Stimulated activated CD8-positive, alpha-beta memory T cell treated with anti-CD3 and anti-CD28 coated beads, Interleukin-12 subunit alpha, Interleukin-12 subunit beta, amount 100 ng/mL, for 4 hours (primary cell): ENCODE results near the gene IQGAP2.
"Not testable (repeated sequence)": the region's sequence is repeated elsewhere in the genome, so short reads cannot be mapped to it uniquely, and the experiment has no call there.

Experiments used
- DNase-seq: peaks from one replicate; pipeline ENCODE4 v3.0.0-alpha.2; 2020; ENCODE audit warnings: low read depth

Gene IQGAP2

GRCh38 chr5:76657683-76658311 lies 254.7 kb downstream of the IQGAP2 start:
- DNase-seq, result no peak

- DNase-seq, result no peak
Observed at GRCh38 chr5:76660360-76660759, 257.3 kb downstream of the IQGAP2 start.

- no peak for DNase-seq
Observed at GRCh38 chr5:76662521-76662920, 259.4 kb downstream of the IQGAP2 start.

DNA sequence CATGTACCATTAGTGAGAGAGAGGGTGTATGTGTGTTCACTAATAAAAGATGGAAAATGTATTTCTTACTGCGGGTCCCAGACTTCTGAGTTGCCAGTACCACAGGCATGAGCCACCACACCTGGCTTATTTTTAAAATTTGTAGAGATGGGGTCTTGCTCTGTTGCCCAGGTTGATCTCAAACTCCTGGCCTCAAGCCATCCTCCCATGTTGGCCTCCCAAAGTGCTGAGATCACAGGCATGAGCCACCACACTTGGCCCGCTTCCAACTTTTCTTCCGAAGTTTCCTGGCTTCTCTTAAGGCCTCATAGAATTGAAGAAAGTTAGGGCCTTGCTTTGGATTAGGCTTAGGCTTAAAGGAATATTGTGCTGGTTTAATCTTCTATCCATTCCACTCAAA lies 260.5 kb downstream of the IQGAP2 start:
- DNase-seq, result no peak

DNA sequence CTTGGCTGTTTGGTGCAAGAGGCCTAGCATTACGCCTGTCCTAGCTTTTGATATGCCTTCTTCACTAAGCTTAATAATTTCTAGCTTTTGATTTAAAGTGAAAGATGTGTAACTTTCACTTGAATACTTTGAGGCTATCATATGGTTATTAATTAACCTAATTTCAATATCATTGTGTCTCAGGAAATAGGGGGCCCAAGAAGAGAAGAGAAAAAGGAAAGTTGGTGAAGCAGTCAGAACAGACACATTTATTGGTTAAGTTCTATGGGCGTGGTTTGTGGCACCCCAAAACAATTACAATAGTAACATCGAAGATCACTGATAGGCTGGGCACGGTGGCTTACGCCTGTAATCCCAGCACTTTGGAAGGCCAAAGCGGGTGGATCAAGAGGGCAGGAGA lies 261.0 kb downstream of the IQGAP2 start:
- no peak for DNase-seq

DNA sequence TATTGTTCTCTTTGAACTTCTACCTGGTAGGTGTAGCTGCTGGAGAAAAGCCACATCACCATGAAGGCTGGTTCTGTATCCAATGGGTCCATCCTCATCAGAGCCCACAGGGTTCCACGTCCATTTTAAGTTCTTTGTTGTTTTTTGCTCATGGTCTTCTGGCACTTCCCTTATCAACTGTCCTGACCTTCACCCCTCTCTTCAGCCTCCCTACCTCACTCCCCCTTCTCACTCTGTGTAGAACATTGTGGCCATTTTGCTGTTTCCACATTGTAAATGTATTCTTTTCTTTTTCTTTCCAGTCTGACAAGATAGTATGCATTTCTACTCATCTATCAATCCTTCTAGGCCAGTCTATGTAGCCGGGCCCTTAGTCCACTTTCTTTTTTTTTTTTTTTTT lies 264.4 kb downstream of the IQGAP2 start:
- DNase-seq, result no peak

DNA sequence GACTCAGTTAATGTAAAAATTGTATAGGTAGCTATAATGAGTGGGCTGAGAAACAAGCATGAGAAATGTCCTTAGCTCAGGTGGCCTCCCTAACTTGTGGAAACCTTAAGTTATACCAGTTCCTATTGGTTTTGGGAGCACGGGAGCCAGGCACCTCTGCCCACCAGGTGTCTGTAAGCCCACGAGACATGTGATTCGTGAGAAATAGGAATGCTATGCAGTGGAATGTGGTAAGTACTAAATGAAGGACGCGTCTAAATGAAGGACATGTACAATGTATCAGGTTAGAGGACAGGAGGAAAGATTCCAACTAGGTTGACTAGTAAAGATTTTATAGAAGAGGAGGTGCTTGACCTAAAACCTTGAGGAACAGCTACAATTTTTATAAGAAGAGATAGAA lies 266.2 kb downstream of the IQGAP2 start:
- DNase-seq, result no peak

DNA sequence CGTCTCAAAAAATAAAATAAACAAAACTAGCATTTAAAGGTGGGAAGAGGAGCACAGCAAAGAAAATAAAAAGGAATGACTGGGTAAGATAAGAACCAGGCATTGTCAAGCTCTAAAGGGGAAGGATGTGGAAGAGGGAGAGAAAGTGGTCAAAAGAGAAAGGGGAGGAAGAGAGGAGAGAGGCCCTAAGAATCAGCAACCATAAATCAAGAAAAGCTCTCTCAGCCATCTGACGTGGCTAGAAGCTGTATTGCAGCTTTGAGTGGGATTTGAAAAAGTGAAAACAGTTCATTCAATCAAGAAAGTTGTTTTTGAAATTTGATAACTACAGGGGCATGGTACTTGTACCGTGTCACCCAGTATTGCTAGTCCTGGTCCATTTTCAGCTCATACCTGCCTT lies 267.4 kb downstream of the IQGAP2 start:
- DNase-seq, result no peak

DNA sequence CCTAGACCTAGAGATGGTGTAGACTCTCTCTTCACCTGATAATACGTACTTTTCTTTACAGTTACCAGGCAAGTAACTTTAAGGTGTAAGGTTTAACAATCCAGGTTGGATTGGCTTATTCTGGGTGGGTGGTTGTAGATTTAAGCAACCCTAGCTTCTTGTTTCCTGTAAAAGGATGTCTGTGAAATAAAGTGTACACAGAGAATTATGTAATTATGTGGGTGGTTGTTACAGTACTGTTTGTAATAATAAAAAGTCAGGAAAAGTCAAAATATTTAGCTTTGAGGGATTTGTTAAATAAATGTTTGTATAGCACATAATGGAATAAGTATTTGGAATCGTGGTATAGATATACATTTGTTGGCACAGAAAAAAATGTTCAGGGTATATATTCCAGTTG lies 269.2 kb downstream of the IQGAP2 start:
- DNase-seq, result no peak

- DNase-seq, result no peak
Observed at GRCh38 chr5:76673125-76673524, 270.0 kb downstream of the IQGAP2 start.

GRCh38 chr5:76674330-76675066 lies 271.4 kb downstream of the IQGAP2 start:
- DNase-seq, result no peak

DNA sequence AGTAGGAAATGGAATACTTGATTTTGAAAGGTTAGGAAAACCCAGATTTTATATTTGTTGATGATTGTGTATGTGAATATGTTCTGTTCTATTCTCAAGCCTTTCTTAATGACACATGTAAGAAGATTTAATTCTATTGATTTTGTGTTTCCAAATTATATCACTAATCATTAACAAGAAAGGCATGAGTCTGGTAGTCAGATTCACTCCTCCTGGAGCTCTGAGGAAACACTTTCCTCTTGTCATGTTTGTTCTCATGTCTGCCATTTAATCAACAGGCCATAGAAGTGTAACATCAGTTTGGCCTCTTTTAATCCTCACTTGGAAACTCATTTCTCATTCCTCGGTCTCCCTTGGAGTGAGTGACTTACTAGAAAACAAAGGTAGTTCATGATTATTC lies 272.3 kb downstream of the IQGAP2 start:
- DNase-seq, result no peak

DNA sequence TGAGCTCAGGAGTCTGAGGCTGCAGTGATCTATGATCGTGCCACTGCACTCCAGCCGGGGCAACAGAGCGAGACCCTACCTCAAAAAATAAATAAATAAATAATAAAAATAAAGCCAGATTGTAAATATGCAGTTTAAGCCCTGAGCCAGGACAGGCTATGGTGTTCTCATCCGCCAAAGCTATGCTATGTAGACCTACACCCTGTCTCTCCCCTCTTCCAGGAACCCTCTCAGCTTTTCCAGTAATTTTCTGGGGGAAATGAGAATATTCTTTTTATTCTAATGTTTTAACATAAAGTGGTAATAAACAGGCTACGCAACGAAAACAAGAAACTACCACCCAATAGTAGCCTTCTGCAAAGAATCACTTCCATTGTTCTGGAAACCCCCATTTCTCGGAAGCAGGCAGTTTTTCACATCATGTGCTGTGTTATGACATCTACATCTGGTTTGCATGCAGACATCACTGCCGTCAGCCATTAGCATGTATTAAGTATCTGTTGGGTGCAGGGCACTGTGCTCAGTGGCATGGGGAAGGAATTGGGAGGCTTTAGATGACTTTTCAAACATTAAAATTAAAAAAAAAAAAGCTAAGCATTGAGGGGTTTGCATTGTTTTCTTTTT lies 274.9 kb downstream of the IQGAP2 start:
- DNase-seq, result no peak

- no peak for DNase-seq
Observed at GRCh38 chr5:76679231-76679630, 276.1 kb downstream of the IQGAP2 start.

GRCh38 chr5:76680826-76681225 lies 277.7 kb downstream of the IQGAP2 start:
- not testable (repeated sequence) for DNase-seq

GRCh38 chr5:76681287-76681686 lies 278.2 kb downstream of the IQGAP2 start:
- no peak for DNase-seq

DNA sequence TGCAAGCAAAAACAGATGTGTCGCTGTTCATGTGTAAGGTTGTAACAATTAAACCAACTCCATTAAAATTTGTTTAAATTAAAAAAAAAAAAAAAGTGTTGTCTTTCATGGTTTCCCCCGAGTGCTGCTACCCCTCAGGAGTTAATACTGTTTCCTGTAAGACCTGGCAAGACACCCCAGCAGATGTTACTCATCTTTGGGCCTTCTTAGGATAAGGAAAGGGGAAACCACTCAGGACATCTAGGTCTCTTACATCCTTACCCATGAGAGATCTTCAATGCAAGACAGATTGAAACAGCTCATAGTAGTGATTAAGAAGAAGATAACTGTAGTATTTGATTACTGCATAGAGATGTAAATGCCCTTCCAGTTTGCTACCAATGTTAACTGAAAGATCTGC lies 279.3 kb downstream of the IQGAP2 start:
- no peak for DNase-seq

GRCh38 chr5:76683816-76684731 lies 281.0 kb downstream of the IQGAP2 start:
- DNase-seq, result no peak

DNA sequence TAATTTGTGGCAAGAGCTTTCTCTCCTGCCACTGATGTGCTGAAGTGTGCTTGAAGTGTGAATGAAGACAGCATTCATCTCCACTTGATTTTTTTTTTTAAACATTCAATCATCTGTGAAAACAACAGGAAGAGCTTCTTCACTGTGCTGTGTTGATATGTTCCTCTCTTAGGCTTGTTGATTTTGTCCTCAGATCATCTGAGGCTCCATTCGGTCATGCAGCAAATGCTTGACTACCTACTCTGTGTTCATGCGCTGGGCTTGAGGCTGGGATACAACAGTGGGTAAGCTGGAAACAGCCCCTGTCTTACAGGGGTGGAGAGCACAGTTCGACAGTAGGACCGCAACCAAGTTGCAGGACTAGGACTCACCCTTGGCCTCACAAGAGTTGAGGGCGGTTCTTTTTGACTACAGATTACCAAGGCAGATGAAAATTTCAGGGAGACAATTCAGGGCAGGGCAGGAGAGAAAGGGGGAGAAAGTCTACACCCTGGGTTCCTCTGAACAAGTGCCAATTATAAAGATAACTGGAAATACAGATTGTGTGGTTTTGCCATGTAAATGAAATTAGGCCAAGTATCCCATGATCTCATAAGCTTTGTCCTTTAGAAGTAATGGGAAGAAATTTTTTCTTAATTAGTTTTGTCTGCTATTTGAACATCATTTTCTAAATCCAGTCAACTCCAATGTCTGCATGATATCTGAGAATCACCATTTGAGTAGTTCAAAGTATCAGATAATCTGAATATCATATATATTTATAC lies 281.9 kb downstream of the IQGAP2 start:
- DNase-seq, result no peak

GRCh38 chr5:76685704-76686103 lies 282.6 kb downstream of the IQGAP2 start:
- DNase-seq, result no peak

DNA sequence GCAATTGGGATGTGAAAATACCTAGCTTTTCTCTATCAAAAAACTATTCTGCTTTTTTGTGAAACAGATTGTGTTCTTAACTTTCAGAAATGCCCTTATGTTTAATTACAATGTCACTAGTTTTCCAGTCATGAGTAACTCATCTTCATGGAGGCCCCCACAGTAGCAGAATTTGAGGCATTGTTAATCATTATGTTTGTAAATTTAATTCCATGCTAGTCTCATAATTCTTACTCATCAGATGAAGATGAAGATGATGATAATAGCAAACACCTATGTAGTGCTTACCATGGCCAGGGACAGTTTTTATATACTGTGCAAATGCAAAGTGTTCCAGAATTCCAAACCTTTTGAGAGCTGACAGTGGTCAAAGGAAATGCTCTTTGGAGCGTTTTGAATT lies 285.1 kb downstream of the IQGAP2 start:
- DNase-seq, result no peak

GRCh38 chr5:76688836-76689235 lies 285.8 kb downstream of the IQGAP2 start:
- no peak for DNase-seq
